RPMI7951 (cell line): ENCODE results near the gene SEMA3E. TPM values are rescaled to one million over a fixed set of nuclear protein-coding genes. Genes with fewer than 3 reads are reported as not detected.

Source experiments
- DNase-seq: peaks from one replicate; pipeline ENCODE4 v3.0.0-alpha.2; 2012; ENCODE audit warnings: low read depth
- total RNA-seq: library from RNA; depleted of rRNA; stranded (reverse); fragments of >200 nt; shearing (Covaris generic); gene quantifications from 2 replicates; pipeline ENCODE4 v1.2.3, GENCODE V29; 2014

Gene SEMA3E
- total RNA-seq, 1 experiment from 2014 or later: under 0.01 TPM

- DNase-seq: no peak
Observed at GRCh38 chr7:83355143-83355542, 293.8 kb downstream of the SEMA3E start.

DNA sequence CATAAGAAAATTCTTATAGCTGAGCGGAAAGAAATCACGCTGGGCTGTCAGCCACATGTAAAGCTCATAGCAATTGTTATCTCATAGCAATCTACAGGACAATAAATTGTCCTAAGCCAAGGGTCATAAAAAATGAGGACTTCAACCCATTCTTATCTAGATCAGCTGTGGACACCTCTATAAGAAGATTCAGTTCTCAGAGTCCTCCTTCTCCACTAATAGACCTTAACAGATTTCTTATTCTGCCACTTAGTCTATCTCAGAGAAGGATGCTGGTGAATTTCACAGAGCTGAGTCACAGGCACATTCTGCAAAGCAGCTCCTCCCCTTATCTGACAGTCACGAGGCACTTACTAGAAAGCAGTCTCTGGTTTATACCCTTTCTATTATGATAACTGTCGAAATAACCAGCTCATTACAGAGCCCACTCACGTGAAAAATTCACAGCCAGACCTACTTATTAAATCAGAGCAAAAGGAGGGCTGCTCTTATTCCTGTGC is 300.9 kb downstream of the SEMA3E start:
- no peak for DNase-seq

- DNase-seq: no peak
Observed at GRCh38 chr7:83339907-83340306, 309.0 kb downstream of the SEMA3E start.

- DNase-seq: no peak
Observed at GRCh38 chr7:83338277-83338950, 310.5 kb downstream of the SEMA3E start.

GRCh38 chr7:83337050-83337449 is 311.9 kb downstream of the SEMA3E start:
- DNase-seq: no peak

GRCh38 chr7:83326223-83326622 is 322.7 kb downstream of the SEMA3E start:
- no peak for DNase-seq

DNA sequence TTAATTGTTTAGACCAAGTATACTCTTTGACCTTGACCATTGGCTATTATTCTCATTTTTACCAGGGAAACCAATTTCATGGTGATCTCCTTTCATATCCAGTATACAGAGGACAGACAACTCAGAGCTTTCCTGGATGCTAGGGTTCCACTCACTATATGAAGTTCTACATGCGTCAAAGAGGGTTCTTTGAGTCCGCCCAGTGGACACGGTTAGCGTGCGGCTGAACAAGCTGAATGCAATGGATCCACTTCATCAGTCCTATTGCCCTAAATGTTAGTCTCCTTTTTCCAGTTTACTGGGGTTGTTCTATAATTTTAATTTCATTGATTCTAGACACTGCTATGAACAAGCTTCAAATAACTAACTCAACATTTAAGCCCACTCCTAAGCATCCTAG is 323.9 kb downstream of the SEMA3E start:
- DNase-seq: no peak

GRCh38 chr7:83324596-83324995 is 324.3 kb downstream of the SEMA3E start:
- DNase-seq: no peak

GRCh38 chr7:83321011-83321410 is 327.9 kb downstream of the SEMA3E start:
- no peak for DNase-seq

DNA sequence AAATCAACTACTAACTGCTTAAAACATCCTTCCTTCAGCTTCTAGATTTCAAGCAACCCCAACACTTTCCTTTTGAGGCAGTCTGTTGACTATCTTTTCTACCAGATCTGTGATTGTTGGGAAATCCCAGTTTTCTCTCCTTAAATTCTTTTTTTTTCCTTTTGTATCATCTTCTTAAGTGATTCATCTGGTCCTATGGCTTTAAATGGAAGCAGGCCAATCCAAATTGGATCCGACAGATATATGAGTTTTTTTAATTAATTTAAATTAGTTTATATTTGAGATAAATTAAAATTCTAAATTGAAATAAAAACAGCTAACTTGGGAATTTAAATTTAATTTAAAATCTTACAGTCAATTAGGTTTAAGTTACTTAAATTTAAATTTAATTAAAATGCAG is 335.0 kb downstream of the SEMA3E start:
- DNase-seq: no peak
